Parathyroid adenoma (tissue), 2 donors: Measurements from ENCODE around the gene ZNF146.

ENCODE experiments used
- H2AFZ ChIP-seq: fragments of 300-600 bp; sonication (generic); one replicate; pipeline ENCODE4 v1.7.0; 2017; ENCODE audit warnings: antibody characterized with exemption, mild to moderate bottlenecking
- H3K27ac ChIP-seq: fragments of 300-600 bp; sonication (generic); one replicate; pipeline ENCODE4 v1.7.0; 2017
- H3K27me3 ChIP-seq: fragments of 300-600 bp; sonication (generic); one replicate; pipeline ENCODE4 v1.7.0; 2017; ENCODE audit warnings: low read length; ENCODE audit not compliant: control insufficient read depth, insufficient read depth
- H3K36me3 ChIP-seq: fragments of 300-600 bp; sonication (generic); one replicate; pipeline ENCODE4 v1.7.0; 2017; ENCODE audit warnings: low read length; ENCODE audit not compliant: control insufficient read depth, insufficient read depth
- H3K4me1 ChIP-seq: fragments of 300-600 bp; sonication (generic); one replicate; pipeline ENCODE4 v1.7.0; 2017; ENCODE audit warnings: control low read depth
- H3K4me2 ChIP-seq: fragments of 300-600 bp; sonication (generic); one replicate; pipeline ENCODE4 v1.7.0; 2017; ENCODE audit warnings: low read length
- H3K4me3 ChIP-seq: fragments of 300-600 bp; sonication (generic); one replicate; pipeline ENCODE4 v1.7.0; 2017; ENCODE audit warnings: low read depth, low read length
- H3K79me2 ChIP-seq: fragments of 300-600 bp; sonication (generic); one replicate; pipeline ENCODE4 v1.7.0; 2017; ENCODE audit warnings: control low read depth
- H3K9ac ChIP-seq: fragments of 300-600 bp; sonication (generic); one replicate; pipeline ENCODE4 v1.7.0; 2017; ENCODE audit warnings: mild to moderate bottlenecking
- H3K9me3 ChIP-seq: fragments of 300-600 bp; sonication (generic); one replicate; pipeline ENCODE4 v1.7.0; 2017; ENCODE audit warnings: low read length; ENCODE audit not compliant: control insufficient read depth
- CTCF ChIP-seq: fragments of 300-600 bp; sonication (generic); IDR thresholded peaks from one replicate; pipeline ENCODE4 v1.7.0; 2017; ENCODE audit warnings: antibody characterized with exemption, mild to moderate bottlenecking
- donor health status: primary hyperparathyroidism.

Gene ZNF146

GRCh38 chr19:36201684-36202083, 13.2 kb upstream of the ZNF146 start:
- Histone ChIP-seq H3K27ac (no peak overlapping the region), H3K27me3 (no peaks in the 10 kb centered on the region), H3K4me1 (no peaks in the 10 kb centered on the region), H3K9ac (no peak overlapping the region), H3K4me3 (no peak overlapping the region), H3K36me3 (no peaks in the 10 kb centered on the region), H3K79me2 (peaks cover 6% of the 10 kb centered on the region), H2AFZ (no peak overlapping the region), H3K4me2 (no peak overlapping the region), H3K9me3 (no peaks in the 10 kb centered on the region)
- TF ChIP-seq CTCF, result no peak

- H3K79me2 ChIP-seq, result peaks cover 15% of the 10 kb centered on the region
- no peaks in the 10 kb centered on the region for H3K36me3 ChIP-seq
- H2AFZ ChIP-seq, result no peak overlapping the region
- no peak overlapping the region for H3K27ac ChIP-seq
- H3K27me3 ChIP-seq, result no peaks in the 10 kb centered on the region
- H3K4me1 ChIP-seq, result no peaks in the 10 kb centered on the region
- no peak overlapping the region for H3K4me3 ChIP-seq
- no peak overlapping the region for H3K9ac ChIP-seq
- no peak overlapping the region for H3K4me2 ChIP-seq
- no peak for TF ChIP-seq CTCF
- H3K9me3 ChIP-seq, result no peaks in the 10 kb centered on the region
Measured at GRCh38 chr19:36203293-36203692, 11.6 kb upstream of the ZNF146 start.

GRCh38 chr19:36207605-36208252, 7.2 kb upstream of the ZNF146 start:
- Histone ChIP-seq H3K4me2 (no peak overlapping the region), H3K79me2 (peaks cover 18% of the 10 kb centered on the region), H3K9me3 (no peaks in the 10 kb centered on the region), H3K9ac (no peak overlapping the region), H3K4me3 (no peak overlapping the region), H3K4me1 (no peaks in the 10 kb centered on the region), H3K27me3 (no peaks in the 10 kb centered on the region), H3K27ac (no peak overlapping the region), H3K36me3 (no peaks in the 10 kb centered on the region), H2AFZ (no peak overlapping the region)
- TF ChIP-seq CTCF, result no peak

- peaks cover 18% of the 10 kb centered on the region for H3K79me2 ChIP-seq
- no peak overlapping the region for H3K4me2 ChIP-seq
- TF ChIP-seq CTCF, result no peak
- H2AFZ ChIP-seq, result no peak overlapping the region
- no peaks in the 10 kb centered on the region for H3K36me3 ChIP-seq
- no peak overlapping the region for H3K27ac ChIP-seq
- no peaks in the 10 kb centered on the region for H3K9me3 ChIP-seq
- no peaks in the 10 kb centered on the region for H3K27me3 ChIP-seq
- H3K9ac ChIP-seq, result no peak overlapping the region
- no peak overlapping the region for H3K4me3 ChIP-seq
- H3K4me1 ChIP-seq, result no peaks in the 10 kb centered on the region
Measured at GRCh38 chr19:36209372-36209771, 5.5 kb upstream of the ZNF146 start.

GRCh38 chr19:36210497-36210896, 4.4 kb upstream of the ZNF146 start:
- H3K36me3 ChIP-seq, result no peaks in the 10 kb centered on the region
- no peak overlapping the region for H2AFZ ChIP-seq
- no peak overlapping the region for H3K4me2 ChIP-seq
- no peak overlapping the region for H3K9ac ChIP-seq
- peaks cover 20% of the 10 kb centered on the region for H3K79me2 ChIP-seq
- no peaks in the 10 kb centered on the region for H3K27me3 ChIP-seq
- no peak overlapping the region for H3K27ac ChIP-seq
- no peak for TF ChIP-seq CTCF
- no peaks in the 10 kb centered on the region for H3K4me1 ChIP-seq
- no peak overlapping the region for H3K4me3 ChIP-seq
- H3K9me3 ChIP-seq, result no peaks in the 10 kb centered on the region
